DOHH2 (cell line): ENCODE data around the gene SELENON.

Experiments
- H3F3A ChIP-seq: fragments of 200-600 bp; sonication (generic), shearing (Covaris generic); 2 replicates; pipeline ENCODE4 v1.6.0; 2016; ENCODE audit warnings: antibody characterized with exemption, mild to moderate bottlenecking; ENCODE audit not compliant: control insufficient read depth, insufficient read depth
- H3K27ac ChIP-seq: fragments of 200-600 bp; sonication (generic); 2 replicates; pipeline ENCODE4 v1.5.1; 2014; ENCODE audit warnings: low read depth, mild to moderate bottlenecking, low read length, moderate library complexity
- H3K27me3 ChIP-seq: fragments of 200-600 bp; sonication (generic); 2 replicates; pipeline ENCODE4 v1.6.1; 2014; ENCODE audit warnings: mild to moderate bottlenecking, low read length, mixed read lengths; ENCODE audit not compliant: control insufficient read depth
- H3K36me3 ChIP-seq: fragments of 200-600 bp; sonication (generic); 2 replicates; pipeline ENCODE4 v1.6.1; 2014; ENCODE audit warnings: mild to moderate bottlenecking, low read length, moderate library complexity, mixed read lengths; ENCODE audit not compliant: control insufficient read depth
- H3K4me1 ChIP-seq: fragments of 200-600 bp; sonication (generic); 2 replicates; pipeline ENCODE4 v1.6.1; 2014; ENCODE audit warnings: mild to moderate bottlenecking, low read length, mixed read lengths; ENCODE audit not compliant: control insufficient read depth
- H3K4me2 ChIP-seq: fragments of 200-600 bp; sonication (generic); 2 replicates; pipeline ENCODE4 v1.6.0; 2014; ENCODE audit warnings: mild to moderate bottlenecking, low read length, moderate library complexity
- H3K4me3 ChIP-seq: fragments of 200-600 bp; sonication (generic); 2 replicates; pipeline ENCODE4 v1.5.1; 2014; ENCODE audit warnings: mild to moderate bottlenecking, low read length, mixed read lengths
- H3K79me2 ChIP-seq: fragments of 200-600 bp; sonication (generic); 2 replicates; pipeline ENCODE4 v1.6.1; 2014; ENCODE audit warnings: mild to moderate bottlenecking, low read length, mixed read lengths; ENCODE audit not compliant: control insufficient read depth
- H3K9me2 ChIP-seq: fragments of 200-600 bp; sonication (generic); replicated peaks from 2 replicates; pipeline ENCODE4 v1.6.1; 2014; ENCODE audit warnings: mild to moderate bottlenecking, low read length, mixed read lengths; ENCODE audit not compliant: control insufficient read depth
- H3K9me3 ChIP-seq: fragments of 200-600 bp; sonication (generic); 2 replicates; pipeline ENCODE4 v1.6.1; 2014; ENCODE audit warnings: antibody characterized with exemption, low read length, mixed read lengths; ENCODE audit not compliant: control insufficient read depth, insufficient read depth
- H4K20me1 ChIP-seq: fragments of 200-600 bp; sonication (generic); 2 replicates; pipeline ENCODE4 v1.6.0; 2014; ENCODE audit warnings: low read depth, mild to moderate bottlenecking, antibody characterized with exemption, low read length, moderate library complexity; ENCODE audit not compliant: control insufficient read depth, insufficient read depth
- CTCF ChIP-seq: fragments of 200-600 bp; sonication (generic); IDR thresholded peaks from one replicate; pipeline ENCODE4 v1.5.1; 2014; ENCODE audit warnings: antibody characterized with exemption, mild to moderate bottlenecking, low read depth, low read length; ENCODE audit not compliant: poor library complexity, severe bottlenecking
- EZH2phosphoT487 ChIP-seq: fragments of 200-600 bp; sonication (generic); IDR thresholded peaks from 2 replicates; pipeline ENCODE4 v1.6.1; 2017; ENCODE audit warnings: borderline replicate concordance, mild to moderate bottlenecking, antibody characterized with exemption, low read length, moderate library complexity, mixed read lengths

The SELENON gene

GRCh38 chr1:25768999-25769398, 31.0 kb upstream of the SELENON start:
- Histone ChIP-seq H3K27me3 (peaks cover 28% of the 10 kb centered on the region), H3K36me3 (no peaks in the 10 kb centered on the region), H3K4me3 (no peak overlapping the region), H3F3A (no peaks in the 10 kb centered on the region), H3K79me2 (no peaks in the 10 kb centered on the region), H3K4me2 (no peak overlapping the region), H3K4me1 (peaks cover 5% of the 10 kb centered on the region; the same call in 1 of the 2 replicates), H3K9me2 (no peaks in the 10 kb centered on the region), H4K20me1 (no peaks in the 10 kb centered on the region), H3K9me3 (no peaks in the 10 kb centered on the region), H3K27ac (no peak overlapping the region)
- no peak for TF ChIP-seq EZH2phosphoT487
- TF ChIP-seq CTCF: no peak

GRCh38 chr1:25769625-25770383, 30.2 kb upstream of the SELENON start:
- Histone ChIP-seq H3K4me2 (no peak overlapping the region), H3K36me3 (no peaks in the 10 kb centered on the region), H3K9me3 (no peaks in the 10 kb centered on the region), H3K4me1 (peaks cover 6% of the 10 kb centered on the region), H3K79me2 (no peaks in the 10 kb centered on the region), H3K4me3 (no peak overlapping the region), H3K9me2 (no peaks in the 10 kb centered on the region), H3K27me3 (peaks cover 30% of the 10 kb centered on the region), H3K27ac (no peak overlapping the region), H3F3A (no peaks in the 10 kb centered on the region), H4K20me1 (no peaks in the 10 kb centered on the region)
- no peak for TF ChIP-seq EZH2phosphoT487
- TF ChIP-seq CTCF: no peak

GRCh38 chr1:25770541-25771220, 29.3 kb upstream of the SELENON start:
- peaks cover 37% of the 10 kb centered on the region for H3K27me3 ChIP-seq
- no peaks in the 10 kb centered on the region for H3K9me3 ChIP-seq
- no peak overlapping the region for H3K27ac ChIP-seq
- no peaks in the 10 kb centered on the region for H3K9me2 ChIP-seq
- TF ChIP-seq EZH2phosphoT487: no peak
- TF ChIP-seq CTCF: no peak
- peaks cover 14% of the 10 kb centered on the region for H3K4me1 ChIP-seq
- no peaks in the 10 kb centered on the region for H3F3A ChIP-seq
- no peaks in the 10 kb centered on the region for H3K36me3 ChIP-seq
- H4K20me1 ChIP-seq: no peaks in the 10 kb centered on the region
- no peak overlapping the region for H3K4me3 ChIP-seq
- no peaks in the 10 kb centered on the region for H3K79me2 ChIP-seq
- no peak overlapping the region for H3K4me2 ChIP-seq
